ENCODE results near the gene PPIP5K2.

DNA sequence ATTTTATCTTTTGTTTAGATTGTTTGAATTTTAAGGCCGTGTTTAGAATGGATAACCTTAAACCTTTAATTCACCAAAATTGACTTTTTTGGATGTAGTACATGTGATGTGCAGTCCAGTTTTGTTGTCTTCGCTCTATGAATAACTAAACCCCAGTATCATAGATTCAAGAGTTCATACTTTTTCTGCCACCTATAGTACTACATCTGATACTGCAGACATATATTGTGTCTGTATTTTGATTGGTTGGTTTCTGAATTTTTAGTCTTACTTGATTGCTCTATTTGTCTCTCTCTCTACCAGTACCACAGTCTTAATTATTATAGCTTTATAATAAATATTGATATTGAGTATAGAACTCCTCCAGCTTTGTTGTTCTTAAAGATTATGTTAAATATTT, 58.1 kb downstream of the PPIP5K2 start:
- TF ChIP-seq, protein P1, sequence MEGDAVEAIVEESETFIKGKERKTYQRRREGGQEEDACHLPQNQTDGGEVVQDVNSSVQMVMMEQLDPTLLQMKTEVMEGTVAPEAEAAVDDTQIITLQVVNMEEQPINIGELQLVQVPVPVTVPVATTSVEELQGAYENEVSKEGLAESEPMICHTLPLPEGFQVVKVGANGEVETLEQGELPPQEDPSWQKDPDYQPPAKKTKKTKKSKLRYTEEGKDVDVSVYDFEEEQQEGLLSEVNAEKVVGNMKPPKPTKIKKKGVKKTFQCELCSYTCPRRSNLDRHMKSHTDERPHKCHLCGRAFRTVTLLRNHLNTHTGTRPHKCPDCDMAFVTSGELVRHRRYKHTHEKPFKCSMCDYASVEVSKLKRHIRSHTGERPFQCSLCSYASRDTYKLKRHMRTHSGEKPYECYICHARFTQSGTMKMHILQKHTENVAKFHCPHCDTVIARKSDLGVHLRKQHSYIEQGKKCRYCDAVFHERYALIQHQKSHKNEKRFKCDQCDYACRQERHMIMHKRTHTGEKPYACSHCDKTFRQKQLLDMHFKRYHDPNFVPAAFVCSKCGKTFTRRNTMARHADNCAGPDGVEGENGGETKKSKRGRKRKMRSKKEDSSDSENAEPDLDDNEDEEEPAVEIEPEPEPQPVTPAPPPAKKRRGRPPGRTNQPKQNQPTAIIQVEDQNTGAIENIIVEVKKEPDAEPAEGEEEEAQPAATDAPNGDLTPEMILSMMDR (IDR thresholded peaks at IDR 0.05) = no peak
- TF ChIP-seq POLR2A (IDR thresholded peaks at IDR 0.05) = no peak

Data from right lobe of liver (tissue), 4 donors.